K562 (cell line): Measurements from ENCODE around the gene OPN1LW. TPM values are rescaled to one million over a fixed set of nuclear protein-coding genes. Genes with fewer than 3 reads are reported as not detected.
"Not testable (repeated sequence)": the region's sequence is repeated elsewhere in the genome, so short reads cannot be mapped to it uniquely, and the experiment has no call there.

Source experiments
- ATAC-seq: fragments of 200-7000 bp; cut with Tn5 transposase; 3 replicates; pipeline ENCODE4 v1.9.1; 2020; ENCODE audit warnings: moderate library complexity
- BruUV-seq: library from RNA; stranded (reverse); fragments of 400-500 nt; replicated peaks from 2 replicates; lab custom pipeline; 2021; lab: Mats Ljungman, UMichigan
- CTCF ChIA-PET: fragments of 300-600 bp; formaldehyde crosslinking; extraction: SDS; loops from one replicate; lab custom pipeline; 2021; ENCODE audit warnings: low intra/inter-chr PET ratio; lab: Yijun Ruan, JAX
- POLR2A ChIA-PET: fragments of 300-600, 350-650 bp; sonication (Branson Sonifier 250); formaldehyde crosslinking; extraction: SDS; loops from one replicate; lab custom pipeline; 2021; ENCODE audit warnings: antibody characterized with exemption, inconsistent platforms; lab: Yijun Ruan, JAX
- DNase-seq, 4 experiments: peaks; one replicate each; pipeline versions ENCODE4 v3.0.0 to v3.0.0-alpha.2; 2011 to 2018; ENCODE audit warnings: low spot score in 3 of 4, mixed read lengths in 3 of 4; ENCODE audit errors: extremely low read depth in 1 of 4
- FAIRE-seq: peaks from 2 replicates; lab custom pipeline; 2011; peaks lifted over from hg19 to GRCh38; lab: Jason Lieb, UNC
- H2AFZ ChIP-seq: 2 replicates; pipeline ENCODE4 v1.6.0; 2011; ENCODE audit warnings: low read depth, low read length, control low read depth, inconsistent platforms
- H3K27ac ChIP-seq: fragments of 200-600 bp; 3 replicates; pipeline ENCODE4 v1.8.0; 2011; ENCODE audit warnings: low read depth, mild to moderate bottlenecking, control low read depth, inconsistent platforms, low read length, moderate library complexity, mixed read lengths; ENCODE audit errors: extremely low read depth
- H3K27me3 ChIP-seq, 2 experiments: fragments of 300-600 bp in 1 of 2; 2 replicates in 1 of 2; 3 replicates in 1 of 2; pipeline versions ENCODE4 v1.6.0 to v1.8.0; 2011; ENCODE audit warnings: inconsistent platforms in 2 of 2, low read length in 2 of 2, mild to moderate bottlenecking in 1 of 2, mixed read lengths in 1 of 2, moderate library complexity in 1 of 2; ENCODE audit not compliant: control insufficient read depth in 2 of 2, insufficient read depth in 2 of 2
- H3K36me3 ChIP-seq: fragments of 300-600 bp; 3 replicates; pipeline ENCODE4 v1.8.0; 2011; ENCODE audit warnings: mild to moderate bottlenecking, low read length, inconsistent platforms; ENCODE audit not compliant: control insufficient read depth, insufficient read depth
- H3K4me1 ChIP-seq, 2 experiments: fragments of 200-600 bp in 1 of 2; replicated peaks in 1 of 2; 2 replicates in 1 of 2; 3 replicates in 1 of 2; pipeline versions ENCODE4 v1.5.1 to v1.8.0; 2011; ENCODE audit warnings: inconsistent platforms in 2 of 2, low read length in 2 of 2, mild to moderate bottlenecking in 1 of 2, mixed read lengths in 1 of 2, moderate library complexity in 1 of 2; ENCODE audit not compliant: control insufficient read depth in 2 of 2, insufficient read depth in 2 of 2
- H3K4me2 ChIP-seq: 2 replicates; pipeline ENCODE4 v1.6.1; 2011; ENCODE audit warnings: low read length, control low read depth, inconsistent platforms, mixed read lengths; ENCODE audit not compliant: insufficient read depth
- H3K4me3 ChIP-seq: fragments of 200-600 bp; sonication (generic), shearing (Covaris generic); 2 replicates; pipeline ENCODE4 v1.5.1; 2016; ENCODE audit warnings: control low read depth, inconsistent platforms
- H3K79me2 ChIP-seq: fragments of 200-600 bp; 3 replicates; pipeline ENCODE4 v1.8.0; 2011; ENCODE audit warnings: low read length, inconsistent platforms; ENCODE audit not compliant: control insufficient read depth, insufficient read depth
- H3K9ac ChIP-seq, 2 experiments: 2 replicates each; pipeline versions ENCODE4 v1.6.0 to v1.6.1; 2011; ENCODE audit warnings: low read depth in 2 of 2, low read length in 2 of 2, control low read depth in 1 of 2, inconsistent platforms in 1 of 2, mild to moderate bottlenecking in 1 of 2, mixed read lengths in 1 of 2; ENCODE audit not compliant: insufficient read depth in 1 of 2
- H3K9me1 ChIP-seq: one replicate; pipeline ENCODE4 v1.6.0; 2011; ENCODE audit warnings: inconsistent platforms, mild to moderate bottlenecking, low read length, moderate library complexity; ENCODE audit not compliant: control insufficient read depth, insufficient read depth
- H3K9me3 ChIP-seq: replicated peaks from 2 replicates; pipeline ENCODE4 v1.5.1; 2011; ENCODE audit warnings: low read depth, low read length, inconsistent platforms; ENCODE audit not compliant: control insufficient read depth, insufficient read depth
- H4K20me1 ChIP-seq: replicated peaks from 2 replicates; pipeline ENCODE4 v1.6.1; 2011; ENCODE audit warnings: low read length, inconsistent platforms, mixed read lengths; ENCODE audit not compliant: control insufficient read depth, insufficient read depth
- WGBS: fragments of 100-300 bp; shearing (Covaris generic); methylation state at CpG from one replicate; pipeline ENCODE4 v1.1.6; 2016; ENCODE audit warnings: low coverage, mixed read lengths; ENCODE audit not compliant: insufficient coverage; ENCODE audit errors: missing lambda C conversion rate; 5-methylcytosine and 5-hydroxymethylcytosine counted together
- in situ Hi-C: fragments of 300-500 bp; cut with MboI; formaldehyde crosslinking; loops from 4 replicates; pipeline ENCODE4 v1.15.0; 2018; ENCODE audit warnings: inconsistent platforms, mixed read lengths
- intact Hi-C: fragments of 100-400 bp; cut with micrococcal nuclease; formaldehyde crosslinking; loops from 2 replicates; pipeline ENCODE4 v1.14.2; 2022
- polyA plus RNA-seq, 8 experiments: library from polyadenylated mRNA; depleted of rRNA in 4 of 8; stranded (reverse) in 5 of 8; unstranded in 3 of 8; fragments of >200 nt; fragmentation: Nextera tagmentation in 2 of 8; fragmentation: Illumina TruSeq in 1 of 8; extraction: Ambion mirVana in 2 of 8; extraction: Trizol in 1 of 8; gene quantifications; 2 replicates each; pipeline versions ENCODE4 v1.2.1 to v1.2.3, GENCODE V29; 2011 to 2014; ENCODE audit warnings: inconsistent platforms in 1 of 8, missing spikeins in 1 of 8
- total RNA-seq, 7 experiments: library from RNA; depleted of rRNA in 6 of 7; stranded (reverse); fragments of >200 nt in 6 of 7; fragmentation: Illumina TruSeq in 2 of 7; extraction: Trizol in 2 of 7; gene quantifications; 2 replicates each; pipeline versions ENCODE4 v1.2.1 to v1.2.3, GENCODE V29; 2011 to 2021; ENCODE audit warnings: low replicate concordance in 1 of 7

OPN1LW gene
- total and polyA plus RNA-seq, 9 of the 15 experiments (the other 6 are each of a cell fraction or from before 2014, with no cell fraction given), result 0.04 TPM; not detected in 8

DNA sequence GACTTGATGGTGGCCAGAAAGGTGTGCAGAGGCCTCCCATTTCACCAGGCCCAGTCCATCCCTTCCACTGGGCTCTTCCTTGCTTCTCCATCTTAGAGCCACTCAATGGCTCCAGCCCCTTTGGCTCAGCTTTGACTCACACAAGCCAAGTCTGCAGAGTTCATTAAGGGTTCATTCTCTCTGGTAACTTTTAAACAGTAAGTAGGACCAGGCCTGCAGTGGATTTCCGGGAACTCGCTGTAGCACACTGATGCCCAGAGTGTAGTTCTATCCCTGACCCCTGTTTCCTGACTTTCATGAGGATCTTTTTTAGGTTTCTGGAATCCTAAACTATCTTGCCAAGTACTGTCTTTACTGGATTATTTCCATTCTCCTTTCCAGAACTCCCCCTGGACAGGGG, 13.2 kb downstream of the OPN1LW start:
- H2AFZ ChIP-seq, FAIRE-seq, POLR2A ChIA-PET, intact Hi-C loops, H3K27me3 ChIP-seq, H3K9me1 ChIP-seq, H3K4me3 ChIP-seq, H3K27ac ChIP-seq, H3K9ac ChIP-seq, CTCF ChIA-PET, BruUV-seq, H3K79me2 ChIP-seq, H3K4me2 ChIP-seq, H4K20me1 ChIP-seq, H3K4me1 ChIP-seq, H3K36me3 ChIP-seq, ATAC-seq, DNase-seq, H3K9me3 ChIP-seq: not testable (repeated sequence)
- WGBS, result no CpG with 5 or more reads among the region's 2 CpGs
- in situ Hi-C loops, result loop anchor here (25.0 kb wide), 1 partner anchor 380 kb away; the partner anchor contains the start of genes G6PD and IKBKG

DNA sequence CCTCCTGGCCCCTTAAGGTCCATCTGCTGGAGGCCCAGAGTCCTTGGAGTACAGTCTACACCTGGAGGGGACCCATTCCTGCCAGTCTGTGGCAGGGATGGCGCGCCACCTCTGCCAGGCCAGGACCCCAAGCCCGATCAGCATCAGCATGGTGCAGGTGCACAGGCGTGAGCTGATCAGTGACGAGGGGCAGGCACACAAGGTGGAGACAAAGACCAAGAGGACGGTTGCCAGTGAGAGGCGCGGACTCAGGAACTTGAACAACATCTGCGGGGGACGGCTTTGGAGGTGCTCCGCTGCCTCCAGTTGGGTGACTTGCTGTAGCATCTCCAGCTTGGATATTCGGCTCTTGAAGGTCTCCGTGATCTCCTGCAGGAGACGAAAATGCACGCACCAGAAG, 15.3 kb downstream of the OPN1LW start:
- no CpG with 5 or more reads among the region's 15 CpGs for WGBS
- H3K27ac ChIP-seq, DNase-seq, H3K9me1 ChIP-seq, H3K36me3 ChIP-seq, H3K79me2 ChIP-seq, POLR2A ChIA-PET, H3K4me1 ChIP-seq, FAIRE-seq, H3K9ac ChIP-seq, H2AFZ ChIP-seq, H4K20me1 ChIP-seq, intact Hi-C loops, H3K4me2 ChIP-seq, H3K27me3 ChIP-seq, BruUV-seq, H3K9me3 ChIP-seq, H3K4me3 ChIP-seq, CTCF ChIA-PET: not testable (repeated sequence)
- ATAC-seq, result peak; percentile 36; the same call in 2 of the 3 replicates
- in situ Hi-C loops, result loop anchor here (25.0 kb wide), 1 partner anchor 378 kb away; the partner anchor contains the start of genes G6PD and IKBKG

DNA sequence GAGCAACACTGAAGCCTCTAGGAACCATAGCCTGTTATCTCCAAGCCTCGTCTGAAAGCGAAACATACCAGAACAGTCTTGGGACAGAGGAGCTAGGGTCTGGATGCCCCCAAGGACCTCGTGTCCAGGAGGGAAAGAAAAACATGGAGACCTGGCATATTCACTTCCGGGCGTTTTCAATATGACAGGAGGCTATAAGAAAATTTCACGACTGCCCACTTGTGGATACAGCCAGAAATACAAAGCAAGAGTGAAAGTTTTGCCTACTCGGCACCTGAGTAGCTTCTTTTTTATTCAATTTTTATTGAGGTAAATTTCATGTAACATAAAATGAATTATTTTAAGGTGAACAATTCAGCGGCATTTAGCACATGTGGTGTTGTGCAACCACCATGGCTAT, 20.9 kb downstream of the OPN1LW start:
- ATAC-seq, result peak; percentile 81
- FAIRE-seq, H3K36me3 ChIP-seq, H3K9me3 ChIP-seq, H2AFZ ChIP-seq, CTCF ChIA-PET, H3K4me1 ChIP-seq, H3K27ac ChIP-seq, intact Hi-C loops, H4K20me1 ChIP-seq, H3K4me2 ChIP-seq, DNase-seq, H3K27me3 ChIP-seq, BruUV-seq, POLR2A ChIA-PET, H3K9me1 ChIP-seq, H3K9ac ChIP-seq, H3K4me3 ChIP-seq, H3K79me2 ChIP-seq: not testable (repeated sequence)
- in situ Hi-C loops, result loop anchor here (25.0 kb wide), 1 partner anchor 372 kb away; the partner anchor contains the start of genes G6PD and IKBKG
- WGBS, result no CpG with 5 or more reads among the region's 8 CpGs

DNA sequence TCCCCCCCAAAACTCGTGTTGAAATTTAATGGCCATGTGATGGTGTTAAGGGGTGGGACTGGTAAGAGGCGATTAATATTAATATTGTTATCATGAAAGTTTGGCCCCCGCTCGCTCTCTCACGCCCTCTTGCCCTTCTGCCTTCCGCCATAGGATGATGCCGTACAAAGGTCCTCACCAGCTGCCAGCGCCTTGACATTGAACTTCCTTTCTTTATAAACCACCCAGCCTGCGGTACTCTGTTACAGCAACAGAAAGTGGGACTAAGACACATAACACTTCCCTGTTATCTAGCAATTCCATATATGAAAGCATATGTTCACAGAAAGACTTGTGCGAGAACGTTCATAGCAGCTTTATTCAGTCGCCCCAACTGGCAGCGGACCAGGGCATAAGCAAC, 24.3 kb downstream of the OPN1LW start:
- H3K36me3 ChIP-seq, H2AFZ ChIP-seq, H3K27ac ChIP-seq, H3K9ac ChIP-seq, H3K9me3 ChIP-seq, H4K20me1 ChIP-seq, FAIRE-seq, H3K4me1 ChIP-seq, BruUV-seq, ATAC-seq, CTCF ChIA-PET, H3K4me3 ChIP-seq, DNase-seq, H3K27me3 ChIP-seq, H3K9me1 ChIP-seq, H3K79me2 ChIP-seq, H3K4me2 ChIP-seq, POLR2A ChIA-PET, intact Hi-C loops: not testable (repeated sequence)
- no CpG with 5 or more reads among the region's 13 CpGs for whole genome bisulfite sequencing
- in situ Hi-C loops, result loop anchor here (25.0 kb wide), 1 partner anchor 369 kb away; the partner anchor contains the start of genes G6PD and IKBKG
